ENCODE results near the gene MPP3. TPM values are rescaled to one million over a fixed set of nuclear protein-coding genes. Genes with fewer than 3 reads are reported as not detected.

The MPP3 gene
- total and polyA plus RNA-seq, 9 of the 15 experiments (the other 6 are each of a cell fraction or from before 2014, with no cell fraction given) = 0.41 to 10.4 (median 4.5) TPM

GRCh38 chr17:43778337-43779144, 54.4 kb downstream of the MPP3 start, which contains the start of gene DUSP3 (continued):
- TF ChIP-seq CBX8 (IDR thresholded peaks at IDR 0.05; ENCODE audit: borderline replicate concordance, extremely low read depth, low read depth, low read length, poor library complexity, severe bottlenecking) (no peak), MYBL2 (IDR thresholded peaks at IDR 0.05; ENCODE audit: low read depth) (no peak), MYBL2 (CRISPR knock-in tag; IDR thresholded peaks at IDR 0.05; ENCODE audit: borderline replicate concordance) (no peak), SMAD3 (CRISPR knock-in tag; conservative IDR thresholded peaks at IDR 0.05) (no peak), ZNF75A (CRISPR knock-in tag; IDR thresholded peaks at IDR 0.05) (no peak), ZFX (CRISPR knock-in tag; IDR thresholded peaks at IDR 0.05) (peak; percentile 89), NFYB (IDR thresholded peaks at IDR 0.05; ENCODE audit: extremely low read depth, insufficient read length) (no peak), ZNF583 (CRISPR knock-in tag; IDR thresholded peaks at IDR 0.05) (no peak), ZNF253 (CRISPR knock-in tag; conservative IDR thresholded peaks at IDR 0.05) (no peak), BMI1 (IDR thresholded peaks at IDR 0.05; ENCODE audit: low read length) (peak; percentile 81), MCM7 (IDR thresholded peaks at IDR 0.05) (no peak), MCM2 (IDR thresholded peaks at IDR 0.05; ENCODE audit: low read depth) (no peak), RFX7 (CRISPR knock-in tag; IDR thresholded peaks at IDR 0.05) (no peak), JUNB (CRISPR knock-in tag; conservative IDR thresholded peaks at IDR 0.05) (no peak), ASH1L (IDR thresholded peaks at IDR 0.05; ENCODE audit: borderline replicate concordance, low read depth, partially characterized antibody) (no peak), KAT8 (IDR thresholded peaks at IDR 0.05; ENCODE audit: low read depth) (no peak), ARID4B (CRISPR knock-in tag; IDR thresholded peaks at IDR 0.05) (peak; percentile 81), XRCC5 (IDR thresholded peaks at IDR 0.05; ENCODE audit: low read depth, low read length) (no peak), KHSRP (IDR thresholded peaks at IDR 0.05) (no peak), TSC22D4 (tag; IDR thresholded peaks at IDR 0.05) (no peak), ZEB2 (IDR thresholded peaks at IDR 0.05) (no peak), RBBP5 (IDR thresholded peaks at IDR 0.05; ENCODE audit: borderline replicate concordance, insufficient read depth, low read length, poor library complexity, severe bottlenecking) (peak; percentile 84), BCOR (IDR thresholded peaks at IDR 0.05) (peak; percentile 30; the same call in 1 of the 2 replicates)
- TF ChIP-seq, protein P1, sequence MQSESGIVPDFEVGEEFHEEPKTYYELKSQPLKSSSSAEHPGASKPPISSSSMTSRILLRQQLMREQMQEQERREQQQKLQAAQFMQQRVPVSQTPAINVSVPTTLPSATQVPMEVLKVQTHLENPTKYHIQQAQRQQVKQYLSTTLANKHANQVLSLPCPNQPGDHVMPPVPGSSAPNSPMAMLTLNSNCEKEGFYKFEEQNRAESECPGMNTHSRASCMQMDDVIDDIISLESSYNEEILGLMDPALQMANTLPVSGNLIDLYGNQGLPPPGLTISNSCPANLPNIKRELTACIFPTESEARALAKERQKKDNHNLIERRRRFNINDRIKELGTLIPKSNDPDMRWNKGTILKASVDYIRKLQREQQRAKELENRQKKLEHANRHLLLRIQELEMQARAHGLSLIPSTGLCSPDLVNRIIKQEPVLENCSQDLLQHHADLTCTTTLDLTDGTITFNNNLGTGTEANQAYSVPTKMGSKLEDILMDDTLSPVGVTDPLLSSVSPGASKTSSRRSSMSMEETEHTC (IDR thresholded peaks at IDR 0.05) = peak; percentile 74; the same call in 1 of the 2 replicates
- TF ChIP-seq, protein P2, sequence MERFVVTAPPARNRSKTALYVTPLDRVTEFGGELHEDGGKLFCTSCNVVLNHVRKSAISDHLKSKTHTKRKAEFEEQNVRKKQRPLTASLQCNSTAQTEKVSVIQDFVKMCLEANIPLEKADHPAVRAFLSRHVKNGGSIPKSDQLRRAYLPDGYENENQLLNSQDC (CRISPR knock-in tag; IDR thresholded peaks at IDR 0.05) = no peak

Measured in K562 (cell line).